Keratinocyte (primary cell): ENCODE data around the gene WDR7.

Experiments
- CTCF ChIP-seq, 3 experiments: IDR thresholded peaks in 1 of 3; conservative IDR thresholded peaks in 1 of 3; optimal IDR thresholded peaks in 1 of 3; 2 replicates in 2 of 3; 3 replicates in 1 of 3; pipeline versions ENCODE3 to v1.5.1; 2011; ENCODE audit warnings: low read length in 3 of 3, mild to moderate bottlenecking in 3 of 3, moderate library complexity in 2 of 3, control low read depth in 1 of 3, inconsistent platforms in 1 of 3; ENCODE audit not compliant: insufficient read depth in 2 of 3; ENCODE audit errors: extremely low read depth in 1 of 3
- EZH2 ChIP-seq: IDR thresholded peaks from one replicate; pipeline ENCODE4 v1.6.1; 2012; ENCODE audit warnings: inconsistent platforms, mild to moderate bottlenecking, low read length, moderate library complexity

DNA sequence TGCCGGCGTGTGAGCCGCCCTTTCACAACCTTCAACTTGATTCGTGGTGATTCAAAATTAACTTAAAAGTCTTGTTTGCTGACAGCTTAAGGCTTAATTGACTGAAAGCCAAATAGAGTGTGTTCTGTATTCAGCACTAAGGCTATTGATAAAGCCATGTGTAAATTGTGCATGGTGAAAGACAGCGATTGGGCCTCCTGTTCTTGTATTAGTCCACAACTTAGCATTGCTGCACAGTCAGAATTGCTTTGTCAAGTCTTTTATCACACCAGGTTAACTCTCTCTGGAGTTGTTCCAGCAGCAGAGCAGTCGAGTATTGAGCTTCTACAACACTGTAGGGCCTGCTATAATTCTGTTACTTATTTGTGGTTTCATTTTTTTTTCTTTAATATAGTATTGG lies 210.1 kb downstream of the WDR7 start:
- TF ChIP-seq CTCF (optimal IDR thresholded peaks at IDR 0.05 in 1 of 3, IDR thresholded peaks at IDR 0.05 in 1 of 3, conservative IDR thresholded peaks at IDR 0.05 in 1 of 3; ENCODE audit: extremely low read depth in 1 of 3, insufficient read depth in 2 of 3, low read length in 3 of 3) (no peak), EZH2 (no peak)
